Muscle of leg (tissue), 11 donors: ENCODE results near the gene AHDC1. TPM values are rescaled to one million over a fixed set of nuclear protein-coding genes. Genes with fewer than 3 reads are reported as not detected.
"Not testable (repeated sequence)": the region's sequence is repeated elsewhere in the genome, so short reads cannot be mapped to it uniquely, and the experiment has no call there.

Source experiments
- DNase-seq: peaks from one replicate; pipeline ENCODE4 v3.0.0; 2013
- H3K27ac ChIP-seq: one replicate; pipeline ENCODE4 v1.5.1; 2013; ENCODE audit warnings: mild to moderate bottlenecking, low read length, control low read depth
- H3K27me3 ChIP-seq: one replicate; pipeline ENCODE4 v1.6.1; 2013; ENCODE audit warnings: low read length; ENCODE audit not compliant: control insufficient read depth, insufficient read depth
- H3K36me3 ChIP-seq: one replicate; pipeline ENCODE4 v1.6.1; 2013; ENCODE audit warnings: low read length; ENCODE audit not compliant: control insufficient read depth, insufficient read depth
- H3K4me1 ChIP-seq: one replicate; pipeline ENCODE4 v1.6.1; 2013; ENCODE audit warnings: low read length; ENCODE audit not compliant: control insufficient read depth, insufficient read depth
- H3K4me3 ChIP-seq: one replicate; pipeline ENCODE4 v1.5.1; 2013; ENCODE audit warnings: low read length, control low read depth
- H3K9me3 ChIP-seq: replicated peaks from 2 replicates; pipeline ENCODE4 v1.6.1; 2013; ENCODE audit warnings: low read depth, low read length; ENCODE audit not compliant: control insufficient read depth
- WGBS: methylation state at CpG from one replicate; pipeline ENCODE4 v1.1.5; 2013; ENCODE audit warnings: missing lambda C conversion rate; ENCODE audit not compliant: insufficient coverage; 5-methylcytosine and 5-hydroxymethylcytosine counted together
- polyA plus RNA-seq, 8 donors: library from polyadenylated mRNA; unstranded; fragments of 120-200 nt; gene quantifications; one replicate each; pipeline versions ENCODE4 v1.2.1 to v1.2.3, GENCODE V29; 2013; ENCODE audit warnings: inconsistent platforms in 1 of 8, low replicate concordance in 1 of 8; ENCODE audit not compliant: insufficient read length in 8 of 8, insufficient read depth in 1 of 8
- total RNA-seq: library from RNA; stranded (reverse); fragments of 120-200 nt; gene quantifications from one replicate; pipeline ENCODE4 v1.2.4, GENCODE V29; 2013

AHDC1 gene
- total and polyA plus RNA-seq, 9 donors: 24.0 to 97.6 (median 86.5) TPM

- no peaks in the 10 kb centered on the region for H3K27me3 ChIP-seq
- peaks cover 10% of the 10 kb centered on the region for H3K4me1 ChIP-seq
- H3K4me3 ChIP-seq: no peak overlapping the region
- no peaks in the 10 kb centered on the region for H3K36me3 ChIP-seq
- H3K27ac ChIP-seq: no peak overlapping the region
- 46% methylated on average over 3 of the region's 7 CpGs for WGBS
- DNase-seq: no peak
- no peaks in the 10 kb centered on the region for H3K9me3 ChIP-seq
Observed at GRCh38 chr1:27624467-27625178, 20.7 kb upstream of the AHDC1 start.

DNA sequence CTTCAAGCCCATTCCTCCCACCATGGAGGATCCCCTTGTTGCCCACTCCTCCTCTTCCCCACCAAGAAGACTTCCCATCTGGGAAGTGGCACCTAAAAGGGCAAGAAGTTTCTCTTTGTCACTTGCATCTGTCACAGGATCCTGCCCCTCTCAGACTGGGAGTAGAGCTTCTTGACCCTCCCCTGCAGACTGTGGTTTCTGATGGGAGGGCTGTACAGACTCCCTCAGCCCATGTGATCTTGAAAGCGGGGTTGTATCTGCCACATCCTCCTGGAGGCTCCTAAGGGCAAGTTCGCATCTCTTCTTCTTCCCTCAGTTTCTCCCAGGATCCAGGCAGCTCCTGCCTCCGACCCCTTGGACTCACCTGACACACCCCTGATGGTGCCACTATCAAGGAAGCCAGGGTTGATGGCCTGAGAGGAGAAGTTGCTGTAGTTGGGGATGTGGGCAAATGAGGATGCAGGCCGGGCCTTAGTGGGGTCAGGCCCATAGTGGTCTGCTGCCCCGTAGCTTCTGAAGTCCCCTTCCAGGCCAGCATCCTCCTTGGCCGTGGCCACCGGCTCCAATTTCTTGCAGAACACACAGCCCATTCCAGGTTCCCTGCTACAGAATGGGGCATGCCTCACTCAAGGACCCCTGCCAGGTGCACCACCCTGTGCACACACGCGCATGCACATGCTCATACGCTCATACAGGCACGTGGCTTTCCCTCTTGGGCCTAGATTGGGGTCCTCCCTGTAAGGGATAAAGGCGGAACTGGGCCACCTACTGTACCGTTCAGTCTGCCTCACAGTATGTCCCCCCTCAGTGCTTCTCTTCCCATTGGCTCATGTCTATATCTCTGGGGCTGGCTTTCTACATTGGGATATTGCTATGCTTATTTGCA lies 19.6 kb upstream of the AHDC1 start:
- Histone ChIP-seq H3K27me3 (no peaks in the 10 kb centered on the region), H3K4me3 (no peak overlapping the region), H3K9me3 (no peaks in the 10 kb centered on the region), H3K36me3 (no peaks in the 10 kb centered on the region), H3K4me1 (peaks cover 7% of the 10 kb centered on the region), H3K27ac (no peak overlapping the region)
- DNase-seq: no peak
- 83% methylated on average over 9 of the region's 13 CpGs for WGBS

DNA sequence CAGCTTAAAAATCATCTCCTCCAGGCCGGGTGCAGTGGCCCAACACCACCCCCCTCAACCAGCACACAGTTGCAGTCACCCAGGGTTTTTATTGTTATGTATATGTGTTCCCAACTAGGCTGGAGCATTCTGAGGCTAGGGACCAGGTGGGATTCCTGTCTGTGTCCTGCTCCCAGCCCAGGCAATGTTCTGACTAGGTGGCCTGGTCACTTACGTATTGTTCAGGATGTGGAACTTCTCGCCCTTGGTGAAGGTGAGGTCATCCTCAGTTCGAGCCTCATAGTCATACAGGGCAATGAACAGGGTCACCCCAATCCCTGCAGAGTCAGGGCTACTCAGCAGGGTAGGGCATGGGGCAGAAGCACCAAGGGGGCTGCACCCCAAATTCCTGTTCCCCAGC lies 18.9 kb upstream of the AHDC1 start:
- Histone ChIP-seq H3K27ac (no peak overlapping the region), H3K27me3 (no peaks in the 10 kb centered on the region), H3K36me3 (no peaks in the 10 kb centered on the region), H3K4me1 (peaks cover 7% of the 10 kb centered on the region), H3K9me3 (no peaks in the 10 kb centered on the region), H3K4me3 (no peak overlapping the region)
- WGBS: 80% methylated on average over 3 of the region's 4 CpGs
- DNase-seq: no peak

DNA sequence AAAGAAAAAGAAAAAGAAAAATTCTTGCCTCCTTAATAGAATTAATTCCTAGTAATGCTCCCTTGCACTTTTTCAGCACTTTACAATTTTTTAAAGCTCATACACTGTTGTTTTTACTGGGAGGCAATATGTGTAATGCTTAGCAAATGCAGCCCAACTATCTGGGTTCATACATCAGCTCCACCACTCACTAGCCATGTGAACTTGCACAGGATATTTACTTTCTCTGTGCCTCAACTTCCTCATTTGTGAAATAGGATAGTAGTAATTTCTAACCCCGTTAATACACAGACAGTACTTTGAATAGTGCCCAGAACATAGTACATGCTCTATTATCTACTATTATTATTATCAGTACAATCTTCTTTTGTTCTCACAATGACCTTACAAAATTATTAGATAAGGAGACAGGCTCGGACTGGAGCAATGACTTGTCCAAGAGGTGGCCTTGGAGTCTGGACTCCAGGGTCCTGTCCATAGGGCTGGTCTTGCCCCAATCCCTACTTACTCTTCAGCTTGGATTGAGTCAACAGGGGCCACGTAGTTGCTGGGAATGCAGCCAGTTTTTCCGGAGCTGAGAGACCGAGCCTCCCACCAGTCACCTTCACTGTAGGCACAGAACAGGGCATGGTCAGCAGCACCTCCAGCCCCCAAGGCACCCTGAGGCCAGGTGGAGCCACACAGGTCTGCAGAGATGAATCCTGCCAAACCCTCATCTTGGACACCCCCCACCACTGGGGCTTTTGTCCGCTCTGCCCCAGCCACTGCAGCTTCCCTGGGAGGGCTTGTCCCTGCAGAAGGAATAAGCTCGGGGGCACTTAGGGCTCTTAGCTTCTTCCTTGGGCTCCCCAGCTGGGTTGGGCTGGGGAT lies 17.3 kb upstream of the AHDC1 start:
- DNase-seq: no peak
- Histone ChIP-seq H3K9me3 (no peaks in the 10 kb centered on the region), H3K4me1 (peaks cover 7% of the 10 kb centered on the region), H3K36me3 (no peaks in the 10 kb centered on the region), H3K4me3 (no peak overlapping the region), H3K27me3 (no peaks in the 10 kb centered on the region), H3K27ac (no peak overlapping the region)
- 33% methylated on average over 5 of the region's 7 CpGs for WGBS

- not testable (repeated sequence) for H3K4me1 ChIP-seq, H3K27me3 ChIP-seq, H3K36me3 ChIP-seq, H3K4me3 ChIP-seq, DNase-seq, H3K27ac ChIP-seq, H3K9me3 ChIP-seq
- 100% methylated on average over 1 of the region's 7 CpGs for WGBS
Observed at GRCh38 chr1:27619782-27620438, 16.0 kb upstream of the AHDC1 start.

DNA sequence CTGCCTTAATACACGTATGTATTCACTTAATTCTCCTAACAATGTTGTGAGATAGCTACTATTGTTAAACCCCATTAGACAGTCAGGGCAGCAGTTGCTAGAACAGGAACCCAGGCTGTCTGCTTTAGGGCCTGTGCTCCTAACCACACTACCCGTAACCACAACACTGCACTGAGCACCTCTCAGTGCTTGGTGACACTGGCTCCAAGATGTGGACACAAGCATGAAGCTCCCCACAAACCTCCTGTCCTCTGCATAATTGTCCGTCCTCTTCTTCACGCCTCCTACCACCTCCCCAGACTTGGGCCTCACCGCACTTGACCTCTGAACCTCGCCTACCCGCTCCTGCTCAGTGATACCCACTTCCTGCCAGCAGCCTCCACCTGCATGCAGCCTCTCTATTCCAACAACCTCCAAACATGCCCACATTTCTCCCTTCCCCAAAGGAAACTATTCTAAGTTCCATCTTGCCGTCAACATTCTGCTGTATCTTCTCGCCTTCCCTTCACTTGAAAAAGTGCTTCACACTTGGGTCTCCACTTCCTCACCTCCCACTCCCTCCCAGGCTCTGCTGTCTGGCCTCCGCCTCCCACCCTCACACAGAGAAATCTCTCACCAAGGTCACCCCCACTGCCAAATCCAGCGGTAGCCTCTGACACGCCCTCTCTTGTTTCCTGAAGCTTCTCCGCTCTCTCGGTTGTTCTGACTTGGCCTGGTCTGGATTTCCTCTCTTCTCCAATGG lies 14.6 kb upstream of the AHDC1 start:
- Histone ChIP-seq H3K27ac (no peak overlapping the region), H3K4me1 (peaks cover 11% of the 10 kb centered on the region), H3K4me3 (no peak overlapping the region), H3K27me3 (no peaks in the 10 kb centered on the region), H3K9me3 (no peaks in the 10 kb centered on the region), H3K36me3 (no peaks in the 10 kb centered on the region)
- no peak for DNase-seq
- WGBS: 61% methylated on average over 13 of the region's 14 CpGs

DNA sequence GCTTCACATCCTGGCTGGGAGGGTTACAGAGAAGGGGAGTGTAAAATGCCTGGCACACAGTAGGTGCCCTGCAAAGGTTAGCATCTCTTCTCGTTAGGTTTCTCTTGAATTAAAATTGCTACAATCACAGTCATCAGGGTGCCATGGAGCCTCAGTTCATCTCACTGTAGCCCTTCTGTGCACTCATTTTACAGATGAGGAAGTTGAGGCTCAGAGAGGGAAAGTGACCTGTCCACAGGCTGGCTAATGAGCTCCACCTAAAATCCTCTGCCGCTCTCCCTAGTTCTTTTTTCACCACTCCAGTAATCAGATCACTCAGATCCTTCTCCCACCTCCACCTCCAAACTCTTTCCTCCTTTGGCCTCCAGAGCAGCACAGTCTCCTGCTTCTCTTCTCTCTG lies 13.5 kb upstream of the AHDC1 start:
- H3K27ac ChIP-seq: no peak overlapping the region

DNA sequence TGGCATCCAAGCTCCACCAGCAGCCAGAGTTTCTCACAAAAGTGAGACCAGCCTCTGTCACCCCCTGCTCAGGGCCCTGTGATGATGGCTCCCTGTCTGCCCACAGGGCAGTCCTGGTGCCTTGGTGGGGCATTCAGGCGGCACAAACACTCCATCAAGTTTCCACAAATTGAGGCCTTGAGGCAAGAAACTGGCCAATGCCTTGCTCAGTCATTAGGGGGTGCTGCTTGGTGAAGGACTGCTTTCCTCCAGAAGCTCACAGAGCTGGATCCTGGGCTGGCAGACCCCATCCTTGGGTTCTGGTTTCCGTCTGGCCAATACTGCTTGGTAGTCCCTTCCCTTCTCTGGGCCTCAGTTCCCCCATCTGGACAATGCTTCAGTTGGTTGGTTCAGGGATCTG lies 12.5 kb upstream of the AHDC1 start:
- Histone ChIP-seq H3K4me1 (peaks cover 8% of the 10 kb centered on the region), H3K27me3 (no peaks in the 10 kb centered on the region)
- DNase-seq: no peak

More for the DNA sequence above, 13.5 kb upstream of the AHDC1 start:
- Histone ChIP-seq H3K9me3 (no peaks in the 10 kb centered on the region), H3K36me3 (no peaks in the 10 kb centered on the region), H3K4me1 (peaks cover 11% of the 10 kb centered on the region), H3K27me3 (no peaks in the 10 kb centered on the region), H3K4me3 (no peak overlapping the region)
- WGBS: 63% methylated on average over 2 of the region's 2 CpGs
- no peak for DNase-seq

More for the DNA sequence above, 12.5 kb upstream of the AHDC1 start:
- Histone ChIP-seq H3K9me3 (no peaks in the 10 kb centered on the region), H3K36me3 (no peaks in the 10 kb centered on the region), H3K4me3 (no peak overlapping the region), H3K27ac (no peak overlapping the region)
- WGBS: 80% methylated on average over 2 of the region's 2 CpGs
